SK-N-SH (cell line): Measurements from ENCODE around the gene BOLA3. TPM values are rescaled to one million over a fixed set of nuclear protein-coding genes. Genes with fewer than 3 reads are reported as not detected.

Source experiments
- CTCF ChIA-PET: fragments of 300-600, 350-600 bp; formaldehyde crosslinking; extraction: SDS; loops from one replicate; lab custom pipeline; 2021; lab: Yijun Ruan, JAX
- POLR2A ChIA-PET: fragments of 350-600 bp; sonication (Branson Sonifier 250); formaldehyde crosslinking; extraction: SDS; loops from one replicate; lab custom pipeline; 2020; ENCODE audit warnings: antibody characterized with exemption, inconsistent platforms; lab: Yijun Ruan, JAX
- DNase-seq: peaks from one replicate; pipeline ENCODE4 v3.0.0; 2012
- H2AFZ ChIP-seq: fragments of 200-600 bp; sonication (generic); 2 replicates; pipeline ENCODE4 v1.8.1; 2016; ENCODE audit warnings: antibody characterized with exemption, mild to moderate bottlenecking, low read depth
- H3F3A ChIP-seq: fragments of 200-600 bp; sonication (generic); replicated peaks from 2 replicates; pipeline ENCODE3; 2016; ENCODE audit warnings: antibody characterized with exemption, mild to moderate bottlenecking; ENCODE audit not compliant: insufficient read depth
- H3K27ac ChIP-seq, 2 experiments: fragments of 200-500 bp in 1 of 2; fragments of 200-600 bp in 1 of 2; sonication (Bioruptor generic) in 1 of 2; sonication (generic), shearing (Covaris generic) in 1 of 2; 2 replicates each; pipeline versions ENCODE4 v1.5.1 to v1.6.1; 2014 to 2016; ENCODE audit warnings: low read depth in 2 of 2, inconsistent platforms in 1 of 2, low read length in 1 of 2, mild to moderate bottlenecking in 1 of 2, mixed read lengths in 1 of 2
- H3K27me3 ChIP-seq: fragments of 200-600 bp; sonication (generic), shearing (Covaris generic); 2 replicates; pipeline ENCODE4 v1.6.1; 2016; ENCODE audit warnings: mixed run types; ENCODE audit not compliant: insufficient read depth
- H3K36me3 ChIP-seq, 2 experiments: fragments of 200-500 bp in 1 of 2; fragments of 200-600 bp in 1 of 2; sonication (Bioruptor generic) in 1 of 2; sonication (generic) in 1 of 2; replicated peaks in 1 of 2; 2 replicates each; pipeline versions ENCODE3 to v1.5.1; 2014 to 2016; ENCODE audit warnings: low read length in 1 of 2, mild to moderate bottlenecking in 1 of 2; ENCODE audit not compliant: insufficient read depth in 2 of 2, control insufficient read depth in 1 of 2
- H3K4me1 ChIP-seq, 2 experiments: fragments of 200-500 bp in 1 of 2; fragments of 200-600 bp in 1 of 2; sonication (Bioruptor generic) in 1 of 2; sonication (generic), shearing (Covaris generic) in 1 of 2; 2 replicates each; pipeline versions ENCODE4 v1.5.1 to v1.6.1; 2014 to 2016; ENCODE audit warnings: low read depth in 1 of 2, low read length in 1 of 2, mixed run types in 1 of 2; ENCODE audit not compliant: insufficient read depth in 2 of 2, control insufficient read depth in 1 of 2
- H3K4me2 ChIP-seq: fragments of 200-600 bp; sonication (generic), shearing (Covaris generic); 2 replicates; pipeline ENCODE4 v1.6.1; 2017; ENCODE audit warnings: mixed run types
- H3K4me3 ChIP-seq, 2 experiments: fragments of 200-500 bp in 1 of 2; fragments of 200-600 bp in 1 of 2; sonication (Bioruptor generic) in 1 of 2; sonication (generic), shearing (Covaris generic) in 1 of 2; 2 replicates each; pipeline versions ENCODE4 v1.5.1 to v1.8.1; 2014 to 2016; ENCODE audit warnings: low read depth in 2 of 2, inconsistent platforms in 1 of 2, low read length in 1 of 2, mild to moderate bottlenecking in 1 of 2, mixed read lengths in 1 of 2, moderate library complexity in 1 of 2
- H3K79me2 ChIP-seq: fragments of 200-600 bp; sonication (generic); 2 replicates; pipeline ENCODE4 v1.8.1; 2017; ENCODE audit warnings: mild to moderate bottlenecking; ENCODE audit not compliant: insufficient read depth
- H3K9ac ChIP-seq: fragments of 200-600 bp; sonication (generic); 2 replicates; pipeline ENCODE4 v1.6.1; 2017; ENCODE audit warnings: mixed run types
- H3K9me2 ChIP-seq: fragments of 200-600 bp; sonication (generic); 2 replicates; pipeline ENCODE4 v1.6.1; 2017; ENCODE audit warnings: mixed run types
- H3K9me3 ChIP-seq: fragments of 200-600 bp; sonication (generic); 2 replicates; pipeline ENCODE4 v1.6.1; 2017; ENCODE audit warnings: mixed run types, mild to moderate bottlenecking, moderate library complexity
- H4K20me1 ChIP-seq: fragments of 200-600 bp; sonication (generic); 2 replicates; pipeline ENCODE4 v1.6.1; 2017; ENCODE audit warnings: mild to moderate bottlenecking, mixed run types; ENCODE audit not compliant: insufficient read depth
- FOSL2 ChIP-seq: IDR thresholded peaks from 2 replicates; pipeline ENCODE4 v1.4.0; 2012; ENCODE audit warnings: low read depth, mild to moderate bottlenecking, moderate library complexity, borderline replicate concordance
- GATA2 ChIP-seq: sonication (generic); formaldehyde crosslinking; IDR thresholded peaks from 2 replicates; pipeline ENCODE4 v1.5.0; 2020; ENCODE audit warnings: mild to moderate bottlenecking, missing genetic modification reagents
- REST ChIP-seq: IDR thresholded peaks from 2 replicates; pipeline ENCODE4 v1.6.1; 2012; ENCODE audit warnings: mild to moderate bottlenecking, low read depth, low read length, moderate library complexity
- WGBS: methylation state at CpG from one replicate; pipeline ENCODE4 v1.1.6; 2017; ENCODE audit warnings: low lambda C conversion rate; 5-methylcytosine and 5-hydroxymethylcytosine counted together
- polyA plus RNA-seq, 3 experiments: library from polyadenylated mRNA; depleted of rRNA; stranded (reverse); fragments of >200 nt; gene quantifications; 2 replicates each; pipeline ENCODE4 v1.2.3, GENCODE V29; 2012

Gene BOLA3
- polyA plus RNA-seq, 1 of the 3 experiments (the other 2 are of a cell fraction), result 90.1 TPM

GRCh38 chr2:74086021-74086420, 61.7 kb downstream of the BOLA3 start:
- WGBS, result 84% methylated on average over 6 of the region's 6 CpGs
- Histone ChIP-seq H4K20me1 (no peaks in the 10 kb centered on the region), H3K27ac (no peak overlapping the region; a peak in 1 of 4 replicates), H3K79me2 (no peaks in the 10 kb centered on the region), H3K4me1 (peaks cover 0 to 7% of the 10 kb centered on the region in 2 experiments; a peak in 1 of 4 replicates), H3K9me3 (no peaks in the 10 kb centered on the region), H3K9ac (no peak overlapping the region), H3K9me2 (no peaks in the 10 kb centered on the region), H3F3A (no peaks in the 10 kb centered on the region), H3K36me3 (peaks cover 6 to 38% of the 10 kb centered on the region in 2 experiments), H3K27me3 (no peaks in the 10 kb centered on the region), H3K4me3 (no peak overlapping the region), H2AFZ (no peak overlapping the region), H3K4me2 (no peak overlapping the region)
- TF ChIP-seq FOSL2 (no peak), REST (no peak), GATA2 (CRISPR knock-in tag) (0 out of 2 replicates have a peak, but pooled peaks have one; percentile 14)
- no peak for DNase-seq
- ChIA-PET CTCF (interaction anchor here (0.6 kb wide), 2 partner anchors 133 to 262 kb away, joined by 3 to 4 read pairs; no protein-coding TSS in a partner anchor), POLR2A (no interaction called here)

Other genes with a start within 250 kb of the BOLA3 start
- gene DGUOK, start 221.0 kb downstream of the BOLA3 start, polyA plus RNA-seq (2012; rRNA removed), result 122 and 130 TPM in 2 replicates
- 1.6 TPM in 2 replicates for gene TET3, start 163.0 kb downstream of the BOLA3 start, polyA plus RNA-seq (2012; rRNA removed)
- gene MOB1A, start 31.0 kb upstream of the BOLA3 start, polyA plus RNA-seq (2012; rRNA removed), result 15.3 and 19.7 TPM in 2 replicates
- gene MTHFD2, start 50.7 kb upstream of the BOLA3 start, polyA plus RNA-seq (2012; rRNA removed), result 68.6 and 82.6 TPM in 2 replicates
- 0.25 and 1.1 TPM in 2 replicates for gene SLC4A5, start 195.5 kb upstream of the BOLA3 start, polyA plus RNA-seq (2012; rRNA removed)
- 88.9 and 91.1 TPM in 2 replicates for gene DCTN1, start 232.4 kb upstream of the BOLA3 start, polyA plus RNA-seq (2012; rRNA removed)